Sigmoid colon (tissue), 7 donors: Measurements from ENCODE around the gene DTNBP1. TPM values are rescaled to one million over a fixed set of nuclear protein-coding genes. Genes with fewer than 3 reads are reported as not detected.

Experiments
- DNase-seq: peaks from one replicate; pipeline ENCODE4 v3.0.0-alpha.2; 2019
- H3K27ac ChIP-seq, 4 donors: fragments of 200-600 bp; sonication (generic); one replicate each; pipeline ENCODE4 v1.5.1; 2016 to 2019; ENCODE audit warnings: mild to moderate bottlenecking in 1 of 4
- H3K27me3 ChIP-seq, 3 donors: fragments of 200-600 bp; sonication (generic); one replicate each; pipeline ENCODE4 v1.5.1; 2019; ENCODE audit warnings: mild to moderate bottlenecking in 1 of 3
- H3K36me3 ChIP-seq, 4 donors: fragments of 200-600 bp; sonication (generic); one replicate each; pipeline ENCODE4 v1.5.1; 2016 to 2019
- H3K4me1 ChIP-seq, 4 donors: fragments of 200-600 bp; sonication (generic); one replicate each; pipeline ENCODE4 v1.5.1; 2017 to 2019
- H3K4me3 ChIP-seq, 4 donors: fragments of 200-600 bp; sonication (generic); one replicate each; pipeline ENCODE4 v1.5.1; 2017 to 2019; ENCODE audit warnings: mild to moderate bottlenecking in 2 of 4, moderate library complexity in 1 of 4
- H3K9me3 ChIP-seq, 4 donors: fragments of 200-600 bp in 3 of 4; sonication (generic) in 3 of 4; one replicate each; pipeline versions ENCODE4 v1.5.1 to v1.6.1; 2013 to 2019
- EP300 ChIP-seq, 4 donors: sonication (generic); formaldehyde crosslinking; IDR thresholded peaks; one replicate each; pipeline ENCODE4 v1.6.1; 2017; ENCODE audit warnings: antibody characterized with exemption in 4 of 4
- POLR2A ChIP-seq, 2 donors: fragments of 450-650 bp; IDR thresholded peaks; one replicate each; pipeline ENCODE4 v1.6.1; 2016; ENCODE audit warnings: antibody characterized with exemption in 2 of 2, mild to moderate bottlenecking in 2 of 2, moderate library complexity in 2 of 2
- POLR2AphosphoS5 ChIP-seq, 4 donors: sonication (generic); formaldehyde crosslinking; IDR thresholded peaks; one replicate each; pipeline ENCODE4 v1.6.1; 2017; ENCODE audit warnings: antibody characterized with exemption in 4 of 4
- WGBS, 2 donors: extraction: QIAGEN DNeasy Blood & Tissue Kit; methylation state at CpG; one replicate each; pipeline ENCODE4 v1.1.7; 2013; 5-methylcytosine and 5-hydroxymethylcytosine counted together
- intact Hi-C: fragments of 100-400 bp; cut with DNase I; formaldehyde crosslinking; loops from one replicate; pipeline ENCODE4 v1.15.1; 2023
- polyA plus RNA-seq, 3 donors: library from polyadenylated mRNA; stranded (reverse); fragments of 200-250 nt; gene quantifications; one replicate each; pipeline ENCODE4 v1.2.3, GENCODE V29; 2013
- total RNA-seq, 4 donors: library from RNA; depleted of rRNA; stranded (reverse); fragments of >200 nt; gene quantifications; one replicate each; pipeline ENCODE4 v1.1.0, GENCODE V29; 2016
- TF ChIP-seq, protein P1 (sequence below), 4 experiments: fragments of 450-650 bp in 3 of 4; fragments of 200-600 bp in 1 of 4; IDR thresholded peaks; one replicate each; pipeline ENCODE4 v1.5.1; 2016 to 2019; ENCODE audit warnings: antibody characterized with exemption in 4 of 4, mild to moderate bottlenecking in 3 of 4, moderate library complexity in 2 of 4
- donor health status: healthy with polysubstance abuse.
- donor health status: Bipolar disorder and iron deficiency.
- donor health status: healthy.

The DTNBP1 gene
- total and polyA plus RNA-seq, 7 donors: 12.8 to 25.8 (median 18.7) TPM

DNA sequence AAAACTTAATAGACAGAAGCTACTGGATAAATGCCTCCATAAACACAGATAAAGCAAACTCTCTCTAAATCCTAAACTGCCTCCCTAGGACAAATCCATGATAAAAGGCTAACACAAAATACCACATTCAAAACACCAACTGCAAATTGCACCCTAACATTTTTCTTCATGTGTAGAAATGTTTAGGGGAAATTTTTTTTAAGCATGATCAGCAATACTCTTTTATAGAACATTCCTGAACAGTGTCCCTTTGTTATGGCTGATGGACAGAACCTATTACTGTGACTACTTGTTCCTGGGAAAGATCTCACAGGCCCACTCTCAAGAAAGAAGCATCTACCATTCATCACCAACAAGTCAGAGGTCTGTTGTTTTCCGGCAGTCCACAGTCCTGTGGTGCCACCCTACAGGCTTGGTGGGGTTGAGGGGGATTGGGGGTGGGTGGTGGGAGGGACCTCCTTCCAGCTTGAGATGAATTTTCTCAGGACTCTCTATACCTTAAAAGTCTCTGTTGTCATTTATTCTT lies 64.5 kb downstream of the DTNBP1 start:
- intact Hi-C loops: no loop called here
- no peak for DNase-seq
- no peak overlapping the region for H3K4me3 ChIP-seq
- 95 to 96% methylated on average over 1 of the region's 1 CpG for WGBS, 2 donors
- H3K27ac ChIP-seq: no peak overlapping the region
- no peaks in the 10 kb centered on the region for H3K27me3 ChIP-seq
- no peaks in the 10 kb centered on the region for H3K36me3 ChIP-seq
- H3K4me1 ChIP-seq: peaks cover 0 to 14% (median 10%) of the 10 kb centered on the region in 4 donors
- no peak for TF ChIP-seq EP300 (IDR thresholded peaks at IDR 0.05)
- TF ChIP-seq, protein P1, sequence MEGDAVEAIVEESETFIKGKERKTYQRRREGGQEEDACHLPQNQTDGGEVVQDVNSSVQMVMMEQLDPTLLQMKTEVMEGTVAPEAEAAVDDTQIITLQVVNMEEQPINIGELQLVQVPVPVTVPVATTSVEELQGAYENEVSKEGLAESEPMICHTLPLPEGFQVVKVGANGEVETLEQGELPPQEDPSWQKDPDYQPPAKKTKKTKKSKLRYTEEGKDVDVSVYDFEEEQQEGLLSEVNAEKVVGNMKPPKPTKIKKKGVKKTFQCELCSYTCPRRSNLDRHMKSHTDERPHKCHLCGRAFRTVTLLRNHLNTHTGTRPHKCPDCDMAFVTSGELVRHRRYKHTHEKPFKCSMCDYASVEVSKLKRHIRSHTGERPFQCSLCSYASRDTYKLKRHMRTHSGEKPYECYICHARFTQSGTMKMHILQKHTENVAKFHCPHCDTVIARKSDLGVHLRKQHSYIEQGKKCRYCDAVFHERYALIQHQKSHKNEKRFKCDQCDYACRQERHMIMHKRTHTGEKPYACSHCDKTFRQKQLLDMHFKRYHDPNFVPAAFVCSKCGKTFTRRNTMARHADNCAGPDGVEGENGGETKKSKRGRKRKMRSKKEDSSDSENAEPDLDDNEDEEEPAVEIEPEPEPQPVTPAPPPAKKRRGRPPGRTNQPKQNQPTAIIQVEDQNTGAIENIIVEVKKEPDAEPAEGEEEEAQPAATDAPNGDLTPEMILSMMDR (IDR thresholded peaks at IDR 0.05): no peak
- no peak for TF ChIP-seq POLR2A (IDR thresholded peaks at IDR 0.05)
- no peak for TF ChIP-seq POLR2AphosphoS5 (IDR thresholded peaks at IDR 0.05)
- no peaks in the 10 kb centered on the region for H3K9me3 ChIP-seq

DNA sequence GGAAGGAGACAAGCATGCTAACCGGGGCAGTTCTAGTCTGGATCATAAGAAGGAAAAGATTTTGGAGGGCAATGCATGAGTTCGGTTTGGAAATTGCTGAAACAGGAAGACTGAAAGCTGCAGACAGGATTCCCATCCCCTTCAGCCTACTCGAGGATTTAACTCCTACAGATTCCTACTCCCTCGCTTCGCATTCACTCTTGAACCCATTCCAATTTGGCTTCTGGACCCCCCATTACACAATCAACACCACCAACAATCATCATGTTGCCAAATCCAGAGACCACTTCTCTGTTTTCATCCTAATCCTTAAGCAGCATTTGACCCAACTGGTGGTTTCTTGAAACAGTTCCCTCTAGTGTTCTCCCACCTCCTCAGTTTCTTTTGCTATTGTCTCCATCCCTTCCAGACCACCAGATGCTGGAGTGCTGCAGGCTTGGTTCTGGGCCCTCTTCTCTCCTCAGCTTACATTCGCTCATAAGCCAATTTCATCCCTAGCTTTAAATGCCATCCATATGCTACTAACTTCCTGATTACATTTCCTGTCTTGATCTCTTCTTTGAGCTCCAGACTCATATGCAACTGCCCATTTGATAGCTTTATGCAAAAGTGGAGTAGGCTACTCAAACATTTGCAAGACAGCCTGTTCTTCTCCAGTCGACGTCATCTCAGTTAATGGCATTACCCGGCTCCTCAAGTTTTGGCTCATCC lies 66.5 kb downstream of the DTNBP1 start:
- H3K4me3 ChIP-seq: no peak overlapping the region
- no peaks in the 10 kb centered on the region for H3K9me3 ChIP-seq
- WGBS, 2 donors: 89 to 91% methylated on average over 9 of the region's 9 CpGs
- no peaks in the 10 kb centered on the region for H3K27me3 ChIP-seq
- DNase-seq: no peak
- TF ChIP-seq, protein P1 (IDR thresholded peaks at IDR 0.05): no peak
- TF ChIP-seq EP300 (IDR thresholded peaks at IDR 0.05) (no peak), POLR2A (IDR thresholded peaks at IDR 0.05) (no peak), POLR2AphosphoS5 (IDR thresholded peaks at IDR 0.05) (no peak)
- peak overlapping the region in 1 of 4 donors; percentile 47 for H3K27ac ChIP-seq
- no peaks in the 10 kb centered on the region for H3K36me3 ChIP-seq
- intact Hi-C loops: no loop called here
- peaks cover 0 to 14% (median 10%) of the 10 kb centered on the region in 4 donors for H3K4me1 ChIP-seq

DNA sequence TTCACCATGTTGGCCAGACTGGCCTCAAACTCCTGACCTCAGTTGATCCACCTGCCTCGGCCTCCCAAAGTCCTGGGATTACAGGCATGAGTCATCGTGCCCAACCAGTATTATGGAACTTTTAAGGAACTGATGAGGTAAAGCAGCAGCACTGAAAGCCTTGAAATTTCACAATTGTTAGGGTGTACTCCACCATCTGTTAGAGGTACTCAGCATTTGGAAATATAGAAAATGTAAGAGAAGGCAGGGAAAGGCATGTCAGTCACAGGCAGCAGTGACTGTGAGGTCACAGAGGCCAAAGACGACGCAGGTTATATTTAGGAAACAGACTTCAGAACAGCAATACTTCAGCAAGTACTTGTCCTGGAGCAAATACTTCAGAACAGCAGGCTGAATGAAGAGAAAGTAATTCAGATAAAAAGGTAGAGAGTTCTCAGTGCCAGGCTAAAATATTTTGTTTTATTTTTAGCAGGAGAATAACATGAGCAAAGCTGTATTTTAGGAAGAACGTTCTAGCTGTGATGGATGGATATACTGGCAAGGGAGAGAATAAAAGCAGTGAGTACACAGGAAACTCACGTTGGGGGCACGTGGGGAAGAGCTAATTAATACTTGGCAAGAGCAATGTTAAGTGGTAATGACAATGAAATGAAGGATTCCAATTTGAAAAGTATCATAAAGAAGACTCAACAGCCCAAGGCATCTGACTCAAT lies 67.2 kb downstream of the DTNBP1 start:
- DNase-seq: no peak
- 80 to 84% methylated on average over 7 of the region's 7 CpGs for WGBS, 2 donors
- H3K27ac ChIP-seq: peak overlapping the region in 1 of 4 donors; percentile 47
- H3K4me3 ChIP-seq: no peak overlapping the region
- H3K36me3 ChIP-seq: no peaks in the 10 kb centered on the region
- H3K4me1 ChIP-seq: peaks cover 0 to 14% (median 10%) of the 10 kb centered on the region in 4 donors
- no peaks in the 10 kb centered on the region for H3K9me3 ChIP-seq
- H3K27me3 ChIP-seq: no peaks in the 10 kb centered on the region
- TF ChIP-seq POLR2AphosphoS5 (IDR thresholded peaks at IDR 0.05) (no peak), EP300 (IDR thresholded peaks at IDR 0.05) (no peak), POLR2A (IDR thresholded peaks at IDR 0.05) (no peak)
- TF ChIP-seq, protein P1 (IDR thresholded peaks at IDR 0.05): no peak
- intact Hi-C loops: no loop called here

GRCh38 chr6:15594512-15595259 lies 68.1 kb downstream of the DTNBP1 start:
- intact Hi-C loops: no loop called here
- no peaks in the 10 kb centered on the region for H3K9me3 ChIP-seq
- H3K36me3 ChIP-seq: no peaks in the 10 kb centered on the region
- TF ChIP-seq POLR2A (IDR thresholded peaks at IDR 0.05) (no peak), POLR2AphosphoS5 (IDR thresholded peaks at IDR 0.05) (no peak), EP300 (IDR thresholded peaks at IDR 0.05) (no peak)
- TF ChIP-seq, protein P1 (IDR thresholded peaks at IDR 0.05): no peak
- H3K4me1 ChIP-seq: peaks cover 0 to 14% (median 10%) of the 10 kb centered on the region in 4 donors
- H3K27me3 ChIP-seq: no peaks in the 10 kb centered on the region
- H3K27ac ChIP-seq: no peak overlapping the region
- WGBS, 2 donors: 87 to 91% methylated on average over 7 of the region's 7 CpGs
- no peak for DNase-seq
- no peak overlapping the region for H3K4me3 ChIP-seq
